HepG2 (cell line): ENCODE data around the gene HYCC1. TPM values are rescaled to one million over a fixed set of nuclear protein-coding genes. Genes with fewer than 3 reads are reported as not detected.

ENCODE experiments used
- ATM ChIP-seq: fragments of 450-650 bp; IDR thresholded peaks from 2 replicates; pipeline ENCODE4 v1.7.1; 2017; ENCODE audit warnings: mild to moderate bottlenecking, borderline replicate concordance
- GATAD2A ChIP-seq: IDR thresholded peaks from 2 replicates; pipeline ENCODE4 v1.6.1; 2016
- GFI1 ChIP-seq: sonication (generic); formaldehyde crosslinking; IDR thresholded peaks from 2 replicates; pipeline ENCODE4 v1.5.0; 2020; ENCODE audit warnings: missing genetic modification reagents, mild to moderate bottlenecking, borderline replicate concordance
- GTF3A ChIP-seq: sonication (generic); formaldehyde crosslinking; conservative IDR thresholded peaks from 2 replicates; pipeline ENCODE4 v1.4.0; 2020; ENCODE audit warnings: mild to moderate bottlenecking, missing genetic modification reagents
- NRL ChIP-seq: sonication (generic); formaldehyde crosslinking; IDR thresholded peaks from 2 replicates; pipeline ENCODE4 v1.5.0; 2020; ENCODE audit warnings: missing genetic modification reagents, mild to moderate bottlenecking, moderate library complexity, borderline replicate concordance
- RAD51 ChIP-seq: fragments of 450-650 bp; IDR thresholded peaks from 2 replicates; pipeline ENCODE4 v1.6.1; 2016; ENCODE audit warnings: borderline replicate concordance
- RBM39 ChIP-seq: fragments of 200-400 bp; formaldehyde crosslinking; IDR thresholded peaks from one replicate; pipeline ENCODE4 v1.6.1; 2018; ENCODE audit warnings: antibody characterized with exemption, mild to moderate bottlenecking, low read depth, low read length; ENCODE audit not compliant: poor library complexity, severe bottlenecking
- SETDB1 ChIP-seq: sonication (generic); formaldehyde crosslinking; IDR thresholded peaks from 2 replicates; pipeline ENCODE4 v1.5.1; 2020; ENCODE audit warnings: missing genetic modification reagents, mild to moderate bottlenecking, borderline replicate concordance
- SP140L ChIP-seq: sonication (generic); formaldehyde crosslinking; IDR thresholded peaks from 2 replicates; pipeline ENCODE4 v1.4.0; 2020; ENCODE audit warnings: missing genetic modification reagents, borderline replicate concordance
- TBP ChIP-seq: sonication (generic); formaldehyde crosslinking; IDR thresholded peaks from 2 replicates; pipeline ENCODE4 v1.5.0; 2020; ENCODE audit warnings: missing genetic modification reagents
- ZBTB1 ChIP-seq: sonication (generic); formaldehyde crosslinking; IDR thresholded peaks from 2 replicates; pipeline ENCODE4 v1.4.0; 2020; ENCODE audit warnings: missing genetic modification reagents, borderline replicate concordance
- ZNF143 ChIP-seq: sonication (generic); formaldehyde crosslinking; IDR thresholded peaks from 2 replicates; pipeline ENCODE4 v1.4.0; 2020; ENCODE audit warnings: missing genetic modification reagents
- ZNF232 ChIP-seq: sonication (generic); formaldehyde crosslinking; IDR thresholded peaks from 2 replicates; pipeline ENCODE4 v1.4.0; 2020; ENCODE audit warnings: missing genetic modification reagents, borderline replicate concordance
- ZNF3 ChIP-seq: IDR thresholded peaks from 2 replicates; pipeline ENCODE4 v1.7.0; 2017; ENCODE audit warnings: inconsistent platforms
- polyA plus RNA-seq, 8 experiments: library from polyadenylated mRNA; depleted of rRNA in 3 of 8; stranded (reverse) in 7 of 8; unstranded in 1 of 8; fragments of >200 nt; fragmentation: Illumina TruSeq in 4 of 8; extraction: Trizol in 4 of 8; gene quantifications; 2 replicates each; pipeline versions ENCODE4 v1.2.1 to v1.2.3, GENCODE V29; 2011 to 2016; ENCODE audit warnings: low read depth in 4 of 8, missing spikeins in 1 of 8, mixed read lengths in 1 of 8; ENCODE audit not compliant: insufficient read depth in 1 of 8
- total RNA-seq, 5 experiments: library from RNA; depleted of rRNA; stranded (reverse); fragments of >200 nt; fragmentation: Illumina TruSeq; extraction: Trizol; gene quantifications; 2 replicates each; pipeline ENCODE4 v1.2.3, GENCODE V29; 2016; ENCODE audit warnings: low read depth in 1 of 5
- TF ChIP-seq, protein P1 (sequence below): sonication (generic); formaldehyde crosslinking; IDR thresholded peaks from 2 replicates; pipeline ENCODE4 v1.4.0; 2020; ENCODE audit warnings: missing genetic modification reagents
- TF ChIP-seq, protein P2 (sequence below): IDR thresholded peaks from 2 replicates; pipeline ENCODE4 v1.6.1; 2016; ENCODE audit warnings: control low read depth
- TF ChIP-seq, protein P3 (sequence below): sonication (generic); formaldehyde crosslinking; IDR thresholded peaks from 2 replicates; pipeline ENCODE4 v1.5.1; 2020; ENCODE audit warnings: mild to moderate bottlenecking, missing genetic modification reagents, moderate library complexity
- TF ChIP-seq, protein P4 (sequence below): sonication (generic); formaldehyde crosslinking; IDR thresholded peaks from 2 replicates; pipeline ENCODE4 v1.5.0; 2020; ENCODE audit warnings: mild to moderate bottlenecking, missing genetic modification reagents

HYCC1 gene
- total and polyA plus RNA-seq, 2 of the 13 experiments (the other 11 are each of a cell fraction or from before 2014, with no cell fraction given): 9.5 to 41.8 TPM

DNA sequence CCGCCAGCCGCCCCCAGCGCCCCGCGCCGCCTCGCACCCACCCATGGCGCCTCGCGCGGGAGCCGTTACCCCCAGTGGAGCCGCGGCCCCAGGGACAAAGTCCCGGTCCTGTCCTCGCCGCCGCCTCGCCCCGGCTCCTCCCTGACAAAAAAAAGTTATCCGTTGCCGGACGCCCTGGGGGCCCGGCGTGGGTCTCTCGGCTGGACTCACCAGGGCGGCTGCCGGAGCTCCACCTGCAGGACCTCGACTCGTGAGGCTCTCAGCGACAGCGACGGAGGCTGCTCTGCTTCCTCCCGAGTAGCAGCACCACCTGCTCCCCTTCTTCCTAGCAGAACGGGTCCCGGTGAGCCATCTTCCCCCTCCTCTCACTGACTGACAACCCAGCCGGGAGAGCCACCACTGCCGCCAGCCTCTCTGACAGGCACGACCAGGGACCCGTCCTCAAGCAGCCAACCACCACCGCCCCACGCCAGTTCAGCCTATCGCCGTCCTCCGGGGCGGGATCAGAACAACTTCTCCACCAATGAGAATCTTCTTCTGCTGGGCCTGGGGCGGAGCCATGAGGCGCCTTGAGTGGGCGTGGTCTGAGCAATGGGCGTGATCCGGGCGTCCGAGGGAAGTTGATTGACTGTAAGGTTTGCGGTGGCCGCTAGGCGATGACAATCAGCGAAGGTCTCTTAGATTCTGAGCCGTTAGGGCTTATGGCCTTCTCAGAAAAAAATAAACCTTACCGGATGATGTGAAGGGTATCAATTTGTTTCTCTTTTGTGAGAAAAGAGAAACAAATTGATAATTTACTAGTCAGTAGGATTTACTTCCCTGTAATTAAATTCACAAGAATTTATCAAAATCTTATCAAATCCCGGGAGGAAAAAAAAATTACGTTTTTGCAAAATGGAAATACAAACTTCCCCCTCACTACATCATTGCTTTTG, at the start of gene HYCC1 (continued):
- TF ChIP-seq, protein P1, sequence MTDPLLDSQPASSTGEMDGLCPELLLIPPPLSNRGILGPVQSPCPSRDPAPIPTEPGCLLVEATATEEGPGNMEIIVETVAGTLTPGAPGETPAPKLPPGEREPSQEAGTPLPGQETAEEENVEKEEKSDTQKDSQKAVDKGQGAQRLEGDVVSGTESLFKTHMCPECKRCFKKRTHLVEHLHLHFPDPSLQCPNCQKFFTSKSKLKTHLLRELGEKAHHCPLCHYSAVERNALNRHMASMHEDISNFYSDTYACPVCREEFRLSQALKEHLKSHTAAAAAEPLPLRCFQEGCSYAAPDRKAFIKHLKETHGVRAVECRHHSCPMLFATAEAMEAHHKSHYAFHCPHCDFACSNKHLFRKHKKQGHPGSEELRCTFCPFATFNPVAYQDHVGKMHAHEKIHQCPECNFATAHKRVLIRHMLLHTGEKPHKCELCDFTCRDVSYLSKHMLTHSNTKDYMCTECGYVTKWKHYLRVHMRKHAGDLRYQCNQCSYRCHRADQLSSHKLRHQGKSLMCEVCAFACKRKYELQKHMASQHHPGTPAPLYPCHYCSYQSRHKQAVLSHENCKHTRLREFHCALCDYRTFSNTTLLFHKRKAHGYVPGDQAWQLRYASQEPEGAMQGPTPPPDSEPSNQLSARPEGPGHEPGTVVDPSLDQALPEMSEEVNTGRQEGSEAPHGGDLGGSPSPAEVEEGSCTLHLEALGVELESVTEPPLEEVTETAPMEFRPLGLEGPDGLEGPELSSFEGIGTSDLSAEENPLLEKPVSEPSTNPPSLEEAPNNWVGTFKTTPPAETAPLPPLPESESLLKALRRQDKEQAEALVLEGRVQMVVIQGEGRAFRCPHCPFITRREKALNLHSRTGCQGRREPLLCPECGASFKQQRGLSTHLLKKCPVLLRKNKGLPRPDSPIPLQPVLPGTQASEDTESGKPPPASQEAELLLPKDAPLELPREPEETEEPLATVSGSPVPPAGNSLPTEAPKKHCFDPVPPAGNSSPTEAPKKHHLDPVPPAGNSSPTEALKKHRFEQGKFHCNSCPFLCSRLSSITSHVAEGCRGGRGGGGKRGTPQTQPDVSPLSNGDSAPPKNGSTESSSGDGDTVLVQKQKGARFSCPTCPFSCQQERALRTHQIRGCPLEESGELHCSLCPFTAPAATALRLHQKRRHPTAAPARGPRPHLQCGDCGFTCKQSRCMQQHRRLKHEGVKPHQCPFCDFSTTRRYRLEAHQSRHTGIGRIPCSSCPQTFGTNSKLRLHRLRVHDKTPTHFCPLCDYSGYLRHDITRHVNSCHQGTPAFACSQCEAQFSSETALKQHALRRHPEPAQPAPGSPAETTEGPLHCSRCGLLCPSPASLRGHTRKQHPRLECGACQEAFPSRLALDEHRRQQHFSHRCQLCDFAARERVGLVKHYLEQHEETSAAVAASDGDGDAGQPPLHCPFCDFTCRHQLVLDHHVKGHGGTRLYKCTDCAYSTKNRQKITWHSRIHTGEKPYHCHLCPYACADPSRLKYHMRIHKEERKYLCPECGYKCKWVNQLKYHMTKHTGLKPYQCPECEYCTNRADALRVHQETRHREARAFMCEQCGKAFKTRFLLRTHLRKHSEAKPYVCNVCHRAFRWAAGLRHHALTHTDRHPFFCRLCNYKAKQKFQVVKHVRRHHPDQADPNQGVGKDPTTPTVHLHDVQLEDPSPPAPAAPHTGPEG (CRISPR knock-in tag): no peak
- TF ChIP-seq NRL: 0 out of 2 replicates have a peak, but pooled peaks have one; percentile 71
- TF ChIP-seq, protein P2, sequence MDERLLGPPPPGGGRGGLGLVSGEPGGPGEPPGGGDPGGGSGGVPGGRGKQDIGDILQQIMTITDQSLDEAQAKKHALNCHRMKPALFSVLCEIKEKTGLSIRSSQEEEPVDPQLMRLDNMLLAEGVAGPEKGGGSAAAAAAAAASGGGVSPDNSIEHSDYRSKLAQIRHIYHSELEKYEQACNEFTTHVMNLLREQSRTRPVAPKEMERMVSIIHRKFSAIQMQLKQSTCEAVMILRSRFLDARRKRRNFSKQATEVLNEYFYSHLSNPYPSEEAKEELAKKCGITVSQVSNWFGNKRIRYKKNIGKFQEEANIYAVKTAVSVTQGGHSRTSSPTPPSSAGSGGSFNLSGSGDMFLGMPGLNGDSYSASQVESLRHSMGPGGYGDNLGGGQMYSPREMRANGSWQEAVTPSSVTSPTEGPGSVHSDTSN (CRISPR knock-in tag): peak; percentile 92
- peak; percentile 67; the same call in 1 of the 2 replicates for TF ChIP-seq ZNF232 (CRISPR knock-in tag)
- TF ChIP-seq RBM39: no peak
- TF ChIP-seq ATM: no peak
- TF ChIP-seq, protein P3, sequence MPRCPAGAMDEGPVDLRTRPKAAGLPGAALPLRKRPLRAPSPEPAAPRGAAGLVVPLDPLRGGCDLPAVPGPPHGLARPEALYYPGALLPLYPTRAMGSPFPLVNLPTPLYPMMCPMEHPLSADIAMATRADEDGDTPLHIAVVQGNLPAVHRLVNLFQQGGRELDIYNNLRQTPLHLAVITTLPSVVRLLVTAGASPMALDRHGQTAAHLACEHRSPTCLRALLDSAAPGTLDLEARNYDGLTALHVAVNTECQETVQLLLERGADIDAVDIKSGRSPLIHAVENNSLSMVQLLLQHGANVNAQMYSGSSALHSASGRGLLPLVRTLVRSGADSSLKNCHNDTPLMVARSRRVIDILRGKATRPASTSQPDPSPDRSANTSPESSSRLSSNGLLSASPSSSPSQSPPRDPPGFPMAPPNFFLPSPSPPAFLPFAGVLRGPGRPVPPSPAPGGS (CRISPR knock-in tag): peak; percentile 74; the same call in 1 of the 2 replicates
- TF ChIP-seq ZNF3 (CRISPR knock-in tag): peak; percentile 95
- TF ChIP-seq SP140L (CRISPR knock-in tag): no peak
- peak; percentile 56; the same call in 1 of the 2 replicates for TF ChIP-seq GFI1 (CRISPR knock-in tag)
- no peak for TF ChIP-seq GTF3A
- no peak for TF ChIP-seq SETDB1 (CRISPR knock-in tag)
- no peak for TF ChIP-seq ZNF143 (CRISPR knock-in tag)
- no peak for TF ChIP-seq RAD51
- no peak for TF ChIP-seq ZBTB1 (CRISPR knock-in tag)
- TF ChIP-seq TBP (CRISPR knock-in tag): no peak
- TF ChIP-seq GATAD2A (CRISPR knock-in tag): peak; percentile 20; the same call in 1 of the 2 replicates
- TF ChIP-seq, protein P4, sequence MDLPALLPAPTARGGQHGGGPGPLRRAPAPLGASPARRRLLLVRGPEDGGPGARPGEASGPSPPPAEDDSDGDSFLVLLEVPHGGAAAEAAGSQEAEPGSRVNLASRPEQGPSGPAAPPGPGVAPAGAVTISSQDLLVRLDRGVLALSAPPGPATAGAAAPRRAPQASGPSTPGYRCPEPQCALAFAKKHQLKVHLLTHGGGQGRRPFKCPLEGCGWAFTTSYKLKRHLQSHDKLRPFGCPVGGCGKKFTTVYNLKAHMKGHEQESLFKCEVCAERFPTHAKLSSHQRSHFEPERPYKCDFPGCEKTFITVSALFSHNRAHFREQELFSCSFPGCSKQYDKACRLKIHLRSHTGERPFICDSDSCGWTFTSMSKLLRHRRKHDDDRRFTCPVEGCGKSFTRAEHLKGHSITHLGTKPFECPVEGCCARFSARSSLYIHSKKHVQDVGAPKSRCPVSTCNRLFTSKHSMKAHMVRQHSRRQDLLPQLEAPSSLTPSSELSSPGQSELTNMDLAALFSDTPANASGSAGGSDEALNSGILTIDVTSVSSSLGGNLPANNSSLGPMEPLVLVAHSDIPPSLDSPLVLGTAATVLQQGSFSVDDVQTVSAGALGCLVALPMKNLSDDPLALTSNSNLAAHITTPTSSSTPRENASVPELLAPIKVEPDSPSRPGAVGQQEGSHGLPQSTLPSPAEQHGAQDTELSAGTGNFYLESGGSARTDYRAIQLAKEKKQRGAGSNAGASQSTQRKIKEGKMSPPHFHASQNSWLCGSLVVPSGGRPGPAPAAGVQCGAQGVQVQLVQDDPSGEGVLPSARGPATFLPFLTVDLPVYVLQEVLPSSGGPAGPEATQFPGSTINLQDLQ: no peak
